HepG2 (cell line): ENCODE measurements around the gene EMILIN1. TPM values are rescaled to one million over a fixed set of nuclear protein-coding genes. Genes with fewer than 3 reads are reported as not detected.

ENCODE experiments used
- AGO1 ChIP-seq: fragments of 200-400 bp; formaldehyde crosslinking; IDR thresholded peaks from 2 replicates; pipeline ENCODE4 v1.6.1; 2017; ENCODE audit warnings: mild to moderate bottlenecking, low read depth, low read length, moderate library complexity; ENCODE audit not compliant: poor library complexity, severe bottlenecking
- CREB1 ChIP-seq, 2 experiments: fragments of 450-650 bp in 1 of 2; IDR thresholded peaks; 2 replicates each; pipeline ENCODE4 v1.6.1; 2016 to 2017; ENCODE audit warnings: control low read depth in 1 of 2, mild to moderate bottlenecking in 1 of 2, missing compliant biosample characterization in 1 of 2, missing genetic modification characterization in 1 of 2
- E2F2 ChIP-seq: sonication (generic); formaldehyde crosslinking; IDR thresholded peaks from 2 replicates; pipeline ENCODE4 v1.4.0; 2020; ENCODE audit warnings: missing genetic modification reagents, borderline replicate concordance
- EEA1 ChIP-seq: sonication (generic); formaldehyde crosslinking; IDR thresholded peaks from 2 replicates; pipeline ENCODE4 v1.5.1; 2020; ENCODE audit warnings: mild to moderate bottlenecking, missing genetic modification reagents, borderline replicate concordance
- HES4 ChIP-seq: sonication (generic); formaldehyde crosslinking; IDR thresholded peaks from 2 replicates; pipeline ENCODE4 v1.9.0; 2021; ENCODE audit warnings: mild to moderate bottlenecking, missing genetic modification reagents, borderline replicate concordance
- HNRNPLL ChIP-seq: fragments of 200-400 bp; formaldehyde crosslinking; IDR thresholded peaks from 2 replicates; pipeline ENCODE4 v1.6.1; 2017; ENCODE audit warnings: mild to moderate bottlenecking, low read depth, low read length; ENCODE audit not compliant: poor library complexity, severe bottlenecking
- KDM2A ChIP-seq: sonication (generic); formaldehyde crosslinking; IDR thresholded peaks from 2 replicates; pipeline ENCODE4 v1.4.0; 2020; ENCODE audit warnings: low read depth, missing genetic modification reagents, borderline replicate concordance
- KDM5B ChIP-seq: sonication (generic); formaldehyde crosslinking; IDR thresholded peaks from 2 replicates; pipeline ENCODE4 v1.4.0; 2020; ENCODE audit warnings: missing genetic modification reagents, mild to moderate bottlenecking, borderline replicate concordance
- MIER3 ChIP-seq: IDR thresholded peaks from 2 replicates; pipeline ENCODE4 v1.6.1; 2016; ENCODE audit warnings: missing compliant biosample characterization, borderline replicate concordance
- NFRKB ChIP-seq: fragments of 450-650 bp; IDR thresholded peaks from 2 replicates; pipeline ENCODE4 v1.6.1; 2017
- SP5 ChIP-seq: IDR thresholded peaks from 2 replicates; pipeline ENCODE4 v1.6.1; 2016; ENCODE audit warnings: low read depth, borderline replicate concordance
- TEAD2 ChIP-seq: sonication (generic); formaldehyde crosslinking; IDR thresholded peaks from 2 replicates; pipeline ENCODE4 v1.9.0; 2021; ENCODE audit warnings: missing genetic modification reagents
- TFDP2 ChIP-seq: sonication (generic); formaldehyde crosslinking; IDR thresholded peaks from 2 replicates; pipeline ENCODE4 v1.4.0; 2020; ENCODE audit warnings: missing genetic modification reagents
- THAP7 ChIP-seq: sonication (generic); formaldehyde crosslinking; IDR thresholded peaks from 2 replicates; pipeline ENCODE4 v1.8.1; 2023; ENCODE audit warnings: mild to moderate bottlenecking, missing genetic modification reagents
- TP53 ChIP-seq: sonication (generic); formaldehyde crosslinking; conservative IDR thresholded peaks from 2 replicates; pipeline ENCODE4 v1.4.0; 2020; ENCODE audit warnings: missing genetic modification reagents
- ZNF205 ChIP-seq: IDR thresholded peaks from 2 replicates; pipeline ENCODE4 v1.6.1; 2018; ENCODE audit warnings: missing biosample characterization, missing genetic modification reagents
- ZNF264 ChIP-seq: sonication (generic); formaldehyde crosslinking; IDR thresholded peaks from 2 replicates; pipeline ENCODE4 v1.4.0; 2020; ENCODE audit warnings: missing genetic modification reagents
- ZNF562 ChIP-seq: sonication (generic); formaldehyde crosslinking; IDR thresholded peaks from 2 replicates; pipeline ENCODE4 v1.8.0; 2022; ENCODE audit warnings: missing genetic modification reagents, borderline replicate concordance
- ZNF570 ChIP-seq: sonication (generic); formaldehyde crosslinking; IDR thresholded peaks from 2 replicates; pipeline ENCODE4 v1.4.0; 2020; ENCODE audit warnings: mild to moderate bottlenecking, missing genetic modification reagents, borderline replicate concordance
- ZNF652 ChIP-seq: IDR thresholded peaks from 2 replicates; pipeline ENCODE4 v1.6.1; 2016; ENCODE audit warnings: low read depth, borderline replicate concordance
- ZNF782 ChIP-seq: sonication (generic); formaldehyde crosslinking; IDR thresholded peaks from 2 replicates; pipeline ENCODE4 v1.4.0; 2020; ENCODE audit warnings: missing genetic modification reagents, mild to moderate bottlenecking, borderline replicate concordance
- ZNF800 ChIP-seq: sonication (generic); formaldehyde crosslinking; IDR thresholded peaks from 2 replicates; pipeline ENCODE4 v1.4.0; 2020; ENCODE audit warnings: missing genetic modification reagents
- ZNF816 ChIP-seq: sonication (generic); formaldehyde crosslinking; IDR thresholded peaks from 2 replicates; pipeline ENCODE4 v1.8.0; 2022; ENCODE audit warnings: missing genetic modification reagents, mild to moderate bottlenecking, borderline replicate concordance
- polyA plus RNA-seq, 8 experiments: library from polyadenylated mRNA; depleted of rRNA in 3 of 8; stranded (reverse) in 7 of 8; unstranded in 1 of 8; fragments of >200 nt; fragmentation: Illumina TruSeq in 4 of 8; extraction: Trizol in 4 of 8; gene quantifications; 2 replicates each; pipeline versions ENCODE4 v1.2.1 to v1.2.3, GENCODE V29; 2011 to 2016; ENCODE audit warnings: low read depth in 4 of 8, missing spikeins in 1 of 8, mixed read lengths in 1 of 8; ENCODE audit not compliant: insufficient read depth in 1 of 8
- total RNA-seq, 5 experiments: library from RNA; depleted of rRNA; stranded (reverse); fragments of >200 nt; fragmentation: Illumina TruSeq; extraction: Trizol; gene quantifications; 2 replicates each; pipeline ENCODE4 v1.2.3, GENCODE V29; 2016; ENCODE audit warnings: low read depth in 1 of 5

EMILIN1 gene
- total and polyA plus RNA-seq, 2 of the 13 experiments (the other 11 are each of a cell fraction or from before 2014, with no cell fraction given): 8.1 to 9.7 TPM

- TF ChIP-seq ZNF800 (CRISPR knock-in tag) (0 out of 2 replicates have a peak, but pooled peaks have one; percentile 58), SP5 (CRISPR knock-in tag) (peak; percentile 68), ZNF570 (0 out of 2 replicates have a peak, but pooled peaks have one; percentile 75), ZNF782 (CRISPR knock-in tag) (peak; percentile 73; the same call in 1 of the 2 replicates), HNRNPLL (peak; percentile 88), E2F2 (CRISPR knock-in tag) (peak; percentile 59; the same call in 1 of the 2 replicates), TP53 (CRISPR knock-in tag) (0 out of 2 replicates have a peak, but pooled peaks have one; percentile 38), CREB1 (IDR thresholded peaks at IDR 0.05) (peak; percentile 62), CREB1 (CRISPR knock-in tag; IDR thresholded peaks at IDR 0.05) (no peak), ZNF652 (CRISPR knock-in tag) (no peak), ZNF205 (CRISPR knock-in tag) (0 out of 2 replicates have a peak, but pooled peaks have one; percentile 1), TFDP2 (CRISPR knock-in tag) (0 out of 2 replicates have a peak, but pooled peaks have one; percentile 28), KDM5B (peak; percentile 70; the same call in 1 of the 2 replicates), THAP7 (CRISPR knock-in tag) (peak; percentile 35; the same call in 1 of the 2 replicates), ZNF264 (CRISPR knock-in tag) (0 out of 2 replicates have a peak, but pooled peaks have one; percentile 46), NFRKB (no peak), MIER3 (CRISPR knock-in tag) (no peak), ZNF816 (CRISPR knock-in tag) (peak; percentile 55; the same call in 1 of the 2 replicates), TEAD2 (CRISPR knock-in tag) (no peak), HES4 (CRISPR knock-in tag) (peak; percentile 78), ZNF562 (CRISPR knock-in tag) (no peak), EEA1 (CRISPR knock-in tag) (peak; percentile 36; the same call in 1 of the 2 replicates), KDM2A (peak; percentile 90), AGO1 (peak; percentile 57)
These were observed 45.1 kb downstream of the EMILIN1 start, which contains the start of gene ABHD1 (continued) for GRCh38 chr2:27123302-27124150.
